Peyer's patch (tissue), 4 donors: ENCODE results near the gene SOX8.

Source experiments
- POLR2A ChIP-seq, 2 donors: fragments of 450-650 bp; IDR thresholded peaks; one replicate each; pipeline ENCODE4 v1.5.1; 2017; ENCODE audit warnings: antibody characterized with exemption in 2 of 2, mild to moderate bottlenecking in 2 of 2, moderate library complexity in 2 of 2
- TF ChIP-seq, protein P1 (sequence below), 6 experiments: fragments of 450-650 bp in 4 of 6; fragments of 200-600 bp in 2 of 6; sonication (generic) in 1 of 6; IDR thresholded peaks; one replicate each; pipeline ENCODE4 v1.5.1; 2017 to 2019; ENCODE audit warnings: antibody characterized with exemption in 6 of 6, mild to moderate bottlenecking in 3 of 6, moderate library complexity in 1 of 6

- TF ChIP-seq, protein P1, sequence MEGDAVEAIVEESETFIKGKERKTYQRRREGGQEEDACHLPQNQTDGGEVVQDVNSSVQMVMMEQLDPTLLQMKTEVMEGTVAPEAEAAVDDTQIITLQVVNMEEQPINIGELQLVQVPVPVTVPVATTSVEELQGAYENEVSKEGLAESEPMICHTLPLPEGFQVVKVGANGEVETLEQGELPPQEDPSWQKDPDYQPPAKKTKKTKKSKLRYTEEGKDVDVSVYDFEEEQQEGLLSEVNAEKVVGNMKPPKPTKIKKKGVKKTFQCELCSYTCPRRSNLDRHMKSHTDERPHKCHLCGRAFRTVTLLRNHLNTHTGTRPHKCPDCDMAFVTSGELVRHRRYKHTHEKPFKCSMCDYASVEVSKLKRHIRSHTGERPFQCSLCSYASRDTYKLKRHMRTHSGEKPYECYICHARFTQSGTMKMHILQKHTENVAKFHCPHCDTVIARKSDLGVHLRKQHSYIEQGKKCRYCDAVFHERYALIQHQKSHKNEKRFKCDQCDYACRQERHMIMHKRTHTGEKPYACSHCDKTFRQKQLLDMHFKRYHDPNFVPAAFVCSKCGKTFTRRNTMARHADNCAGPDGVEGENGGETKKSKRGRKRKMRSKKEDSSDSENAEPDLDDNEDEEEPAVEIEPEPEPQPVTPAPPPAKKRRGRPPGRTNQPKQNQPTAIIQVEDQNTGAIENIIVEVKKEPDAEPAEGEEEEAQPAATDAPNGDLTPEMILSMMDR (IDR thresholded peaks at IDR 0.05): no peak
- TF ChIP-seq POLR2A (IDR thresholded peaks at IDR 0.05): no peak
Observed at GRCh38 chr16:986411-986810, 4.8 kb downstream of the SOX8 start.
